Natural killer cell treated with Interleukin-12 subunit alpha and Interleukin-12 subunit beta and Interleukin-15 and Interleukin-18, amount 100 ng/mL, for 72 hours (primary cell): Measurements from ENCODE around the gene DOP1B. TPM values are rescaled to one million over a fixed set of nuclear protein-coding genes. Genes with fewer than 3 reads are reported as not detected.

Experiments
- ATAC-seq, 2 donors: fragments of 150-1000 bp; cut with Tn5 transposase in 1 of 2; sonication (Bioruptor Pico), chemical (Tn5 transposase) in 1 of 2; 2 replicates each; pipeline ENCODE4 v1.10.0; 2021
- DNase-seq: peaks from one replicate; pipeline ENCODE4 v3.0.0; 2022; ENCODE audit warnings: low spot score
- H3K27ac Mint-ChIP-seq, 2 donors: 1 replicate in 1 of 2; 2 replicates in 1 of 2; pipeline ENCODE4 v1.8.0; 2022; ENCODE audit warnings: mixed read lengths in 2 of 2, mild to moderate bottlenecking in 1 of 2, moderate library complexity in 1 of 2
- H3K27me3 Mint-ChIP-seq, 2 donors: 1 replicate in 1 of 2; 2 replicates in 1 of 2; pipeline ENCODE4 v1.8.0; 2022; ENCODE audit warnings: mixed read lengths in 2 of 2
- H3K36me3 Mint-ChIP-seq: one replicate; pipeline ENCODE4 v1.8.0; 2022; ENCODE audit warnings: mixed read lengths
- H3K4me1 Mint-ChIP-seq, 2 donors: 1 replicate in 1 of 2; 2 replicates in 1 of 2; pipeline ENCODE4 v1.8.0; 2022; ENCODE audit warnings: low read depth in 2 of 2, mixed read lengths in 2 of 2, mild to moderate bottlenecking in 1 of 2
- H3K4me3 Mint-ChIP-seq: one replicate; pipeline ENCODE4 v1.8.0; 2022; ENCODE audit warnings: mixed read lengths
- H3K9me3 Mint-ChIP-seq: 2 replicates; pipeline ENCODE4 v1.8.0; 2022; ENCODE audit warnings: mixed read lengths
- total RNA-seq, 2 donors: library from RNA; stranded (reverse); gene quantifications; one replicate each; pipeline ENCODE4 v1.2.3, GENCODE V29; 2022

DOP1B gene, protein sequence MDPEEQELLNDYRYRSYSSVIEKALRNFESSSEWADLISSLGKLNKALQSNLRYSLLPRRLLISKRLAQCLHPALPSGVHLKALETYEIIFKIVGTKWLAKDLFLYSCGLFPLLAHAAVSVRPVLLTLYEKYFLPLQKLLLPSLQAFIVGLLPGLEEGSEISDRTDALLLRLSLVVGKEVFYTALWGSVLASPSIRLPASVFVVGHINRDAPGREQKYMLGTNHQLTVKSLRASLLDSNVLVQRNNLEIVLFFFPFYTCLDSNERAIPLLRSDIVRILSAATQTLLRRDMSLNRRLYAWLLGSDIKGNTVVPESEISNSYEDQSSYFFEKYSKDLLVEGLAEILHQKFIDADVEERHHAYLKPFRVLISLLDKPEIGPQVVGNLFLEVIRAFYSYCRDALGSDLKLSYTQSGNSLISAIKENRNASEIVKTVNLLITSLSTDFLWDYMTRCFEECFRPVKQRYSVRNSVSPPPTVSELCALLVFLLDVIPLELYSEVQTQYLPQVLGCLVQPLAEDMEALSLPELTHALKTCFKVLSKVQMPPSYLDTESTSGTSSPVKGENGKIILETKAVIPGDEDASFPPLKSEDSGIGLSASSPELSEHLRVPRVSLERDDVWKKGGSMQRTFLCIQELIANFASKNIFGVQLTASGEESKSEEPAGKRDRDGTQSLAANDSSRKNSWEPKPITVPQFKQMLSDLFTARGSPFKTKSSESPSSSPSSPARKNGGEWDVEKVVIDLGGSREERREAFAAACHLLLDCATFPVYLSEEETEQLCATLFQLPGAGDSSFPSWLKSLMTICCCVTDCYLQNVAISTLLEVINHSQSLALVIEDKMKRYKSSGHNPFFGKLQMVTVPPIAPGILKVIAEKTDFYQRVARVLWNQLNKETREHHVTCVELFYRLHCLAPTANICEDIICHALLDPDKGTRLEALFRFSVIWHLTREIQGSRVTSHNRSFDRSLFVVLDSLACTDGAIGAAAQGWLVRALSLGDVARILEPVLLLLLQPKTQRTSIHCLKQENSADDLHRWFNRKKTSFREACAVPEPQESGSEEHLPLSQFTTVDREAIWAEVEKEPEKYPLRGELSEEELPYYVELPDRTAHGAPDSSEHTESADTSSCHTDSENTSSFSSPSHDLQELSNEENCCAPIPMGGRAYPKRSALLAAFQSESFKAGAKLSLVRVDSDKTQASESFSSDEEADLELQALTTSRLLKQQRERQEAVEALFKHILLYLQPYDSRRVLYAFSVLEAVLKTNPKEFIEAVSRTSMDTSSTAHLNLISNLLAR (N-terminal part only)
- total RNA-seq = 10 to 100 TPM in 1 of 2 donors, 1 to 10 TPM in 1; 8.9 to 16.3 TPM

DNA sequence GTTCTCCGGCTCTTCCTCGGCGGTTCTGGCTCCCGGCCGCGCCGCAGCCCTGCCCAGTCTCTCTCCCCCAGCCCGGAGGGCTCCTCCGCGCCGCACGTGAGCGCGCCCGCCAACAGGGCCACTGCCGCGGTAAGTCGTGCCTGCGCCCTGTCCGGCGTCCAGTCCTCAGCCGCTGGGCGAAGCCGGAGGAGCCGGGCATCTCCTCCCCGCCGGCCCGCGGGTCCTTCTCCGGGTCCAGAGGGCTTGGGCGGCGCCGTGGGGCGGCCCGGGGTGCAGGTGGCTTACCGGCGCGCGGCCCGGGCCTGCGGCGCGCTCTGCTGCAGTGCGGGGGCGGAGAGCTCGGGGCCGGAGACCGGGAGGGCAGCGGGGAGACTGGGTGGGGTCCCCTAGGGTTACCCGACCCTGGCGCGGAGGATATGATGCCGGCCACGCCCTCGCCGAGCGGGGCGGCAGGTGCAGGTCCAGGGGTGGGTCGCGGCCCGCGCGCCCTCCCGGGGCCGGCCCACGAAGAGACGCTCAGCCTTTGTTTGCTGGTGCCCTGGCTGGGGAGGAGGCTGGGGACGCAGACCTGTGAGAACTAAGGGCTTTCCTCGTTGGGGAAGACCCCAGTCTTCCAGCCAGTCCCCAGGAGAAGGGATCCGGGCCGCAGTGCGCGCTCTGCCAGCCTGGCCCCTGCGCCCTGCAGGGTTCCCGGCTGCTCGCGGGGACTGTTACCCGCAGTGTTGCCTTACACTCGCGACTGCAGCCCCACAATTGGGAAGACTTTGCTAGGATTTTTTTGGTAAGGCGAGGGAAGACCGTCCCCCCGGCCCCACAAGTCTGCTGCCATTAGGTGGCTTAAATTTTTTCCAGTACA lies at the start of gene DOP1B:
TSS of gene DOP1B (plus strand) at position 10 of the 856 bp plus-strand sequence. CDS start 7,910 bp downstream, outside the sequence.
- H3K9me3 Mint-ChIP-seq = no peaks in the 10 kb centered on the region
- peaks cover 10 to 16% of the 10 kb centered on the region in 2 donors for H3K4me1 Mint-ChIP-seq
- peak; percentile 72 for DNase-seq
- peak within 1 kb of the TSS; percentile 78 for H3K4me3 Mint-ChIP-seq
- ATAC-seq = peak; percentile 0 to 4
- no peaks in the 10 kb centered on the region for H3K27me3 Mint-ChIP-seq
- no peak within 1 kb of the TSS for H3K27ac Mint-ChIP-seq
- H3K36me3 Mint-ChIP-seq = no peaks in the 10 kb centered on the region

DNA sequence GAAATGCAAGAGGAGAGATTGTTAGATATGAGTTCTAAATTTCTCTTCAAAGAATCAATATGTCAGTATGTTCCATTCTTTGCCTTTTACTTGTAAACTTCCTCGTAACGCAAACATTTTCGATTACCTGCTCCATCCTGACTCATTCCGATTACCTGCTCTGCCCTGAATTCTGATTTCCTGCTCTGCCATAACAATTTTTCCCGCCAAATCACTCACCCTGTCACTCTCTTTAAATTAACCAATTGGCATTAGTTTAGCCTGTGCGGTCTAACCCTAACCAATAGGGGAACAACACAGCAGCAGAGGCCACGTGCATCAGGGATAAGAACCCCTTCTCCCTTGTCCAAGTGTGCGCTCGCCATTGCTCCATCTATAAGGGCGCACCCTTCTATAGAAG lies 46.8 kb upstream of the DOP1B start:
- no peak for ATAC-seq
- H3K9me3 Mint-ChIP-seq = no peaks in the 10 kb centered on the region
- H3K4me1 Mint-ChIP-seq = peaks cover 18 to 26% of the 10 kb centered on the region in 2 donors
- DNase-seq = no peak
- no peak overlapping the region for H3K4me3 Mint-ChIP-seq
- H3K27me3 Mint-ChIP-seq = peaks cover 29 to 55% of the 10 kb centered on the region in 2 donors
- H3K27ac Mint-ChIP-seq = no peak overlapping the region
- H3K36me3 Mint-ChIP-seq = no peaks in the 10 kb centered on the region

DNA sequence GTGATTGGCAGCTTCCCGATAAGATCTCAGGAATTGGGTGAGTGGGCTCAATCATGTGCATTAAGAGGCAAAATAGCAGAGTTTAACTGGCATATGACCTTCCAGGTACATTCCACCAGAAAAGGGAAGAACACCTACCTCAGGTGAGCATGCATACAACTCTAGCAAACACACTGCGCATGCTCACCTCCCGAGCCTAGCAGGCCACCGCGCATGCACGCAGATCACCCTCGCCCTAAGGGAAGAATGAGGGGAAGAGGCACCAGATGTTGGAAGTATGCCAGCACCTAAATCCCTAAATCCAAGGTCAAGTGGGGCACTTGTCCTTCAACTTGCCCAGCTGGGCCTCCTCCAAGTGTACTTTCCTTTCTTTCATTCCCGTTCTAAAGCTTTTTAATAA lies 45.4 kb upstream of the DOP1B start:
- H3K27ac Mint-ChIP-seq = no peak overlapping the region
- peaks cover 17% of the 10 kb centered on the region in 2 donors for H3K4me1 Mint-ChIP-seq
- H3K4me3 Mint-ChIP-seq = no peak overlapping the region
- no peak for ATAC-seq
- no peaks in the 10 kb centered on the region for H3K36me3 Mint-ChIP-seq
- no peaks in the 10 kb centered on the region for H3K9me3 Mint-ChIP-seq
- no peak for DNase-seq
- H3K27me3 Mint-ChIP-seq = peaks cover 17 to 41% of the 10 kb centered on the region in 2 donors

DNA sequence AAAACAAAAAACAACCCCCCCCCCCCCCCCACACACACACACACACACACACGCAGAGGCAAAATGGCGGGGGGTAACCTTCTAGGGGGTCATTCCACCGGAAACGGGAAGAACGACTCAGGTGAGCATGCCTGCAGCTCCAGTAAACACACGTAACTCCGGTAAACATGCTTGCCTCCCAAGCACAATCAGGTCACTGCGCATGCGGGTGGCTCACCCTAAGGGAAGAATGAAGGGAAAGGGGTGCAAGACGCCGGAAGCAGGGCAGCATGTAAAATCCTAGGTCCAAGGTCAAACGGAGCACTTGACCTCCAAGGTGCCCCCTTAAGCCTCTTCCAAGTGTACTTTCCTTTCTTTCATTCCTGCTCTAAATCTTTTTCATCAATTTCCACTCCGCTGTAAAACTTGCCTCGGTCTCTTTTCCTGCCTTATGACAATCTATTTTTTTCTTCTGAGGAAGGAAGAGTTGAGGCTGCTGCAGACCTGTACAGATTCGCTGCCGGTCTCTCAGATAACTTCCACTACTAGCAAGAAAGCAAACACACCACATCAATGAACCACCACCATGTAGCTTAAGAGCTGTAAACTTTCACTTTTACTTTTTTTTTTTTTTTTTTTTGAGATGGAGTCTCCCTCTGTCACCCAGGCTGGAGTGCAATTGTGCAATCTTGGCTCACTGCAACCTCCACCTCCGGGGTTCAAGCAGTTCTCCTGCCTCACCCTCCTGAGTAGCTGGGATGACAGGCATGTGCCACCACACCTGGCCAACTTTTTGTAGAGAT lies 42.8 kb upstream of the DOP1B start:
- peaks cover 17% of the 10 kb centered on the region in 2 donors for H3K4me1 Mint-ChIP-seq
- no peaks in the 10 kb centered on the region for H3K9me3 Mint-ChIP-seq
- H3K27me3 Mint-ChIP-seq = peaks cover 6 to 20% of the 10 kb centered on the region in 2 donors
- H3K27ac Mint-ChIP-seq = peak overlapping the region; percentile 18 to 45
- DNase-seq (no peak), ATAC-seq (peak; percentile 32 to 74)
- H3K4me3 Mint-ChIP-seq = peak overlapping the region; percentile 83
- H3K36me3 Mint-ChIP-seq = no peaks in the 10 kb centered on the region

DNA sequence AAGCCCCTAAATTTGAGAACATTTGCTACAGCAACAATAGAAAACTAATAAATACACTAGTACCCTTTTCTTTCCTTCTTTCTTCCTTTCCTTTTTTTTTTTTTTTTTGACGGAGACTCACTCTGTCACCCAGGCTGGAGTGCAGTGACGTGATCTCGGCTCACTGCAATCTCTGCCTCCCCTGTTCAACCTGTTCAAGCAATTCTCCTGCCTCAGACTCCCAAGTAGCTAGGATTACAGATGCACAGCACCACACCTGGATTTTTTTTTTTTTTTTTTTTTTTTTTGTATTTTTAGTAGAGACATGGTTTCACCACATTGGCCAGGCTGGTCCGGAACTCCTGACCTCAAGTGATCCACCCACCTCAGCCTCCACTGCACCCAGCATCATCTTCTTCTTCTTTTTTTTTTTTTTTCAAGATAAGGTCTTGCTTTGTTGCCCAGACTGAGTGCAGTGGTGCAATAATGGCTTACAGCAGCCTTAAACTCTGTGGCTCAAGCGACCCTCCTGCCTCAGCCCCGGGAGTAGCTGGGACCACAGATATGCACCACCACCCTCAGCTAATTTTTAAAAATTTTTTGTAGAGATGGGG lies 41.4 kb upstream of the DOP1B start:
- H3K27ac Mint-ChIP-seq = no peak overlapping the region
- H3K36me3 Mint-ChIP-seq = no peaks in the 10 kb centered on the region
- H3K9me3 Mint-ChIP-seq = no peaks in the 10 kb centered on the region
- no peak overlapping the region for H3K4me3 Mint-ChIP-seq
- no peak for ATAC-seq
- peaks cover 2 to 7% of the 10 kb centered on the region in 2 donors for H3K27me3 Mint-ChIP-seq
- no peak for DNase-seq
- H3K4me1 Mint-ChIP-seq = peaks cover 17% of the 10 kb centered on the region in 2 donors

DNA sequence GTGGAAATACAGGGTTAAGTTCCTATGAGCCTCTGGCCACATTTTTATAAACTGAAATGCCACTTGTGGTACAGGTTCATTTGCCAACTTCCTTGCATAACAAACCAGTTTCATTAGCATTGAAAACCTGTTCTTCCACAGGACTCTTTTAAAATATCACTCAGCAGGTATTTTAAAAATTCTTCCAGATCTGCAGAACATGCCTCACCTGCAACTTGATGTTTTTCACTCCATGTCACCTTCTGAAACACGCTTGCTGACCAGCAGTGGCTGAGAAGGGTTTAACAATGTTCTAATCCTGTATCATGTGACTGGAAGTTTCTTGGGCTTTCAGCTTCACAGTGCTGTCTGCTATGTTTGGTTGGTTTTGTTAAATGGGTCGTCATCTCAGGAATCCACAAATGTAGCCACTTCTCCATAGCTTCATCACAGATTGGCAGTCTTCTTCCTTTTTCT lies 39.3 kb upstream of the DOP1B start:
- no peaks in the 10 kb centered on the region for H3K36me3 Mint-ChIP-seq
- ATAC-seq = no peak
- DNase-seq = no peak
- no peaks in the 10 kb centered on the region for H3K9me3 Mint-ChIP-seq
- H3K4me1 Mint-ChIP-seq = peaks cover 15 to 17% of the 10 kb centered on the region in 2 donors
- H3K27me3 Mint-ChIP-seq = no peaks in the 10 kb centered on the region
- H3K4me3 Mint-ChIP-seq = no peak overlapping the region
- no peak overlapping the region for H3K27ac Mint-ChIP-seq

DNA sequence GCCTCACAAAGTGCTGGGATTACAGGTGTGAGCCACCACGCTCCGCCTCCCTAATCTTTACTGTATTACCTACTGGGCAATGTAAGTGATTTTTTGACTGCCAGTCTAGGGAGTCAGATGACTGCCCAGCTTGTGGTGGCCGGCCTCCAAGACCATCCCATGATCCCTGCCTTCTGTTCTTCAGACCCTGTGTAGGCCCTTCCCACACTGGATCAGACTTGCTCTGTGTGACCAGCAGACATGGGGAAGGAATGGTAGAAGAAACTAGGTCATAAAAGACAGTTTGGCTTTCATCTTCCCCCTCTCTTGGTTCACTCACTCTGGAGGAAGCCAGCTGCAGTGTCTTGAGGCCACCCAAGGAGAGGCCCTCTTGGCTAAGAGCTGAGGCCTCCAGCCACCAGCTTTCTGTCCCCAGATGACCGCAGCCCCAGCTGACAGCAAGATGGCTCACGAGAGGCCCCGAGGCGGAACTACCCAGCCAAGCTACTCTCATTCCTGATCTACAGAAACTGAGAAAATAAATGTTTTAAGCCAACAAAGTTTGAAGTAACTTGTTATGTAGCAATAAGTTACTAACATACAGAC lies 36.2 kb upstream of the DOP1B start:
- no peak for ATAC-seq
- Mint-ChIP-seq H3K4me1 (peaks cover 0 to 1% of the 10 kb centered on the region in 2 donors), H3K9me3 (no peaks in the 10 kb centered on the region), H3K27ac (no peak overlapping the region), H3K36me3 (no peaks in the 10 kb centered on the region), H3K4me3 (no peak overlapping the region), H3K27me3 (no peaks in the 10 kb centered on the region)
- DNase-seq = no peak

DNA sequence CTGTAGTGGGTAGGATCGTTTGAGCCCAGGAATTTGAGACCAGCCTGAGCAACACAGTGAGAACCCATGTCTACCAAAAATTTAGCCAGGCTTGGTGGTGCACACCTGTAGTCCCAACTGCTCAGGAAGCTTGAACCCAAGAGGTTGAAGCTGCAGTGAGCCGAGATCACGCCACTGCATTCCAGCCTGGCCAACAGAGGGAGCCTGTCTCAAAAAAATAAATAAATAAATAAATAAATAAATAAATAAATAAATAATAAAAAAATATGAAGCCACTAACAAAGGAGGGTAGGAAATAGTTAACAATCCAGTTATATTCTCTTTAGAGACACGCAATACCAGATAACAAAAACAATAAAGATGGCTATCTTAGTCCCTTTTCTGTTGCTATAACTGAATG lies 33.6 kb upstream of the DOP1B start:
- H3K27ac Mint-ChIP-seq = no peak overlapping the region
- peaks cover 0 to 5% of the 10 kb centered on the region in 2 donors for H3K4me1 Mint-ChIP-seq
- H3K27me3 Mint-ChIP-seq = no peaks in the 10 kb centered on the region
- H3K4me3 Mint-ChIP-seq = no peak overlapping the region
- DNase-seq (no peak), ATAC-seq (no peak)
- H3K36me3 Mint-ChIP-seq = no peaks in the 10 kb centered on the region
- H3K9me3 Mint-ChIP-seq = no peaks in the 10 kb centered on the region

DNA sequence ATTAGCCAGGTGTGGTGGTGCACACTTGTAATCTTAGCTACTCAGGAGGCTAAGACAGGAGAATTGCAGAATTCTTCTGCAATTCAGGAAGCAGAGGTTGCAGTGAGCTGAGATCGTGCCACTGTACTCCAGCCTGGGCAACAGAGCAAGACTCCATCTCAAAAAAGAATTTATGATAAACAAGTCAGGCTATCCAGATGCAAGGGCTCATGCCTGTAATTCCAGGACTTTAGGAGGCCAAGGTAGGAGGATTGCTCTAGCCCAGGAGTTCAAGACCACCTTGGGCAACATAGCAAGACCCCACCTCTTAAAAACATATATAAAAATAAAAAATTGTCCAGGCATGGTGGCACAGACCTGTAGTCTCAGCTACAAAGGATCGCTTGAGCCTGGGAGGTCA lies 32.2 kb upstream of the DOP1B start:
- H3K4me1 Mint-ChIP-seq = peaks cover 3 to 9% of the 10 kb centered on the region in 2 donors
- no peak for ATAC-seq
- no peak overlapping the region for H3K4me3 Mint-ChIP-seq
- H3K27ac Mint-ChIP-seq = no peak overlapping the region
- no peaks in the 10 kb centered on the region for H3K36me3 Mint-ChIP-seq
- no peaks in the 10 kb centered on the region for H3K27me3 Mint-ChIP-seq
- H3K9me3 Mint-ChIP-seq = no peaks in the 10 kb centered on the region
- no peak for DNase-seq

DNA sequence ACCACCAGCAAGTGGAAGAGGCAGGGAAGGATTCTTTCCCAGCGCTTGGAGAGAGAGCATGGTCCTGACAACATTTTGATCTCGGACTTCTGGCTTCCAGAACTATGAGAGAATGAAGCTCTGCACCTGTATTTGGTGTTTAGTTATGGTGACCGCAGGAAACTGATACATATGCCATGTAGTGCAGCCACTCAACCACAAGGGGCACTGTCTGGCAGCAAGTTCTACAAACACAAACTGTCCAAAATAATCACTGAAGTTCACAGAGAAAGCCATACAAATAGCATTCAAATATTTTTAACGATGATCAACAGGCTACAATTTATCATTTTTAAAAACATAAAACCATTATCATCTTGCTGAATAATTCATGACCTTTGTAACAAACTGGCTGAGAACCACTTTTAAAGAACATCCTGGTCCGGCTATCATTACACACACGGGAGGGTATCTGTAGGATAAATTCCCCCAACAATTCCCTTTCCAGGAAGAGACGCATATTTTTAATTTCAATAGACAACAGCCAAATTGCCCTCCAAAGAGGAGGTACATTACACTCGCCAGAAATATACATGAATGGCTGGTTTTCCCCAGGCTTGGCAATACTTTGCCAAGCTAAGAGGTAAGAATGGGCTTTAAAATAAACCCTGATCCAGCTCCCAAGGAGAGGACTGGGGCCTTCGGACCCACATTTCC lies 31.0 kb upstream of the DOP1B start:
- H3K9me3 Mint-ChIP-seq = no peaks in the 10 kb centered on the region
- peak overlapping the region in 1 of 2 donors; percentile 46 for H3K27ac Mint-ChIP-seq
- H3K36me3 Mint-ChIP-seq = no peaks in the 10 kb centered on the region
- no peaks in the 10 kb centered on the region for H3K27me3 Mint-ChIP-seq
- ATAC-seq = no peak
- H3K4me1 Mint-ChIP-seq = peaks cover 10 to 14% of the 10 kb centered on the region in 2 donors
- DNase-seq = peak; percentile 69
- no peak overlapping the region for H3K4me3 Mint-ChIP-seq

DNA sequence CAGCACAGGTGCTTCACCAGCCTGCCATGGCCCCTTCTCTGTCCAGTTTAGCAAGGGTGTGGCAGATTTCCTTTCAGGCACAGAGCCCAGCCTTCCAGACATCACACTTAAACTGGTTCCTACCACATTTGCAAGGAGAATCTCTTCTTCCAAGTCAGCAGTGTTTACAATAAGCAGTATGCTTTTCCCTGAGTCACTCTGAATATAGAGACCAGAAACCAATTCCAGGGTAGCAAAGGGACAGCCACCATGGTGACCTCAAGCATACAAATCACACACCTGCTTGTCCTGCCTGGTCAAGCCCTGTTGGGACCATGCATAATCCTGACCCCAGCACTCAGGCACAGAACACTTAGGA lies 30.4 kb upstream of the DOP1B start:
- H3K27ac Mint-ChIP-seq = peak overlapping the region in 1 of 2 donors; percentile 46
- H3K27me3 Mint-ChIP-seq = no peaks in the 10 kb centered on the region
- H3K9me3 Mint-ChIP-seq = no peaks in the 10 kb centered on the region
- H3K36me3 Mint-ChIP-seq = no peaks in the 10 kb centered on the region
- peaks cover 12 to 16% of the 10 kb centered on the region in 2 donors for H3K4me1 Mint-ChIP-seq
- DNase-seq = no peak
- ATAC-seq = no peak
- H3K4me3 Mint-ChIP-seq = no peak overlapping the region
